ENCODE measurements around the gene FAS. TPM values are rescaled to one million over a fixed set of nuclear protein-coding genes. Genes with fewer than 3 reads are reported as not detected.
"Not testable (repeated sequence)": the region's sequence is repeated elsewhere in the genome, so short reads cannot be mapped to it uniquely, and the experiment has no call there.

Gene FAS
- total RNA-seq, 1 experiment from 2014 or later = 9.3 TPM

GRCh38 chr10:89018700-89019346 lies 28.2 kb downstream of the FAS start:
- ATAC-seq; intact Hi-C loops (cut with micrococcal nuclease): not testable (repeated sequence)

GRCh38 chr10:89019569-89020327 lies 29.1 kb downstream of the FAS start:
- Histone ChIP-seq H3K4me3 (replicated peaks in 1 of 2; ENCODE audit: low read depth in 1 of 2, low read length in 2 of 2) (no peak overlapping the region), H3K27ac (ENCODE audit: low read depth, low read length) (no peak overlapping the region), H2AFZ (ENCODE audit: low read depth, low read length, poor library complexity, severe bottlenecking) (no peak overlapping the region), H3K9ac (ENCODE audit: low read length) (no peak overlapping the region), H3K4me2 (ENCODE audit: low read length) (no peak overlapping the region), H3K9me3 (ENCODE audit: control insufficient read depth in 1 of 2, insufficient read depth in 1 of 2, low read depth in 1 of 2, low read length in 2 of 2) (peaks cover 0 to 9% of the 10 kb centered on the region in 2 experiments; a peak in 1 of 4 replicates), H3K27me3 (ENCODE audit: insufficient read depth, low read length) (no peaks in the 10 kb centered on the region), H3K9me2 (ENCODE audit: insufficient read depth) (no peaks in the 10 kb centered on the region), H3K36me3 (ENCODE audit: control insufficient read depth in 1 of 2, insufficient read depth in 2 of 2, low read length in 2 of 2) (no peaks in the 10 kb centered on the region), H3K4me1 (ENCODE audit: control insufficient read depth in 1 of 2, insufficient read depth in 2 of 2, low read length in 2 of 2) (no peaks in the 10 kb centered on the region), H3K79me2 (ENCODE audit: insufficient read depth, low read length) (no peaks in the 10 kb centered on the region), H4K20me1 (ENCODE audit: insufficient read depth) (no peaks in the 10 kb centered on the region)
- intact Hi-C loops (cut with micrococcal nuclease) = no loop called here
- ATAC-seq (no peak), DNase-seq (ENCODE audit: low read depth, low spot score) (no peak)
- CTCF ChIA-PET = no interaction called here
- BruUV-seq (replicated peaks) = no TSS peak
- POLR2A ChIA-PET = no interaction called here
- RAD21 ChIA-PET (ENCODE audit: low non-redundant PET in 1 of 2, low total read pairs in 2 of 2, uncharacterized antibody in 2 of 2, unreplicated experiment in 2 of 2) = no interaction called here
- no peak for TF ChIP-seq FOSL1 (IDR thresholded peaks at IDR 0.05; ENCODE audit: low read depth)
- TF ChIP-seq SP1 (IDR thresholded peaks at IDR 0.05; ENCODE audit: low read depth) = no peak
- TF ChIP-seq EZH2phosphoT487 (IDR thresholded peaks at IDR 0.05; ENCODE audit: borderline replicate concordance) = no peak
- TF ChIP-seq RAD21 (IDR thresholded peaks at IDR 0.05; ENCODE audit: low read depth) = no peak
- no peak for TF ChIP-seq SIN3A (IDR thresholded peaks at IDR 0.05; ENCODE audit: low read depth)
- no peak for TF ChIP-seq POLR2AphosphoS5 (IDR thresholded peaks at IDR 0.05; ENCODE audit: low read depth, low read length)
- no peak for TF ChIP-seq ZNF274 (IDR thresholded peaks at IDR 0.05; ENCODE audit: low read depth, low read length)
- TF ChIP-seq JUND (IDR thresholded peaks at IDR 0.05) = no peak
- no peak for TF ChIP-seq YY1 (IDR thresholded peaks at IDR 0.05; ENCODE audit: extremely low read depth, insufficient replicate concordance, low read depth, low read length)
- TF ChIP-seq ZBTB33 (IDR thresholded peaks at IDR 0.05; ENCODE audit: extremely low read depth, insufficient replicate concordance, low read length) = no peak
- no peak for TF ChIP-seq EGR1 (IDR thresholded peaks at IDR 0.05; ENCODE audit: low read depth)
- TF ChIP-seq ZFX (IDR thresholded peaks at IDR 0.05) = no peak
- no peak for TF ChIP-seq ELF1 (IDR thresholded peaks at IDR 0.05; ENCODE audit: borderline replicate concordance, low read depth)
- TF ChIP-seq MAX (IDR thresholded peaks at IDR 0.05) = no peak
- no peak for TF ChIP-seq SRF (IDR thresholded peaks at IDR 0.05; ENCODE audit: low read depth)

More at GRCh38 chr10:89018700-89019346, 28.2 kb downstream of the FAS start:
- H3K9ac ChIP-seq (ENCODE audit: low read length); H3K27ac ChIP-seq (ENCODE audit: low read depth, low read length); H3K4me1 ChIP-seq (ENCODE audit: control insufficient read depth in 1 of 2, insufficient read depth in 2 of 2, low read length in 2 of 2); BruUV-seq (replicated peaks); DNase-seq (ENCODE audit: low read depth, low spot score); H3K9me2 ChIP-seq (ENCODE audit: insufficient read depth); H3K4me2 ChIP-seq (ENCODE audit: low read length); POLR2A ChIA-PET; H3K9me3 ChIP-seq (ENCODE audit: control insufficient read depth in 1 of 2, insufficient read depth in 1 of 2, low read depth in 1 of 2, low read length in 2 of 2); H3K4me3 ChIP-seq (replicated peaks in 1 of 2; ENCODE audit: low read depth in 1 of 2, low read length in 2 of 2); H3K79me2 ChIP-seq (ENCODE audit: insufficient read depth, low read length); RAD21 ChIA-PET (ENCODE audit: low non-redundant PET in 1 of 2, low total read pairs in 2 of 2, uncharacterized antibody in 2 of 2, unreplicated experiment in 2 of 2); H2AFZ ChIP-seq (ENCODE audit: low read depth, low read length, poor library complexity, severe bottlenecking); H3K27me3 ChIP-seq (ENCODE audit: insufficient read depth, low read length); H4K20me1 ChIP-seq (ENCODE audit: insufficient read depth); H3K36me3 ChIP-seq (ENCODE audit: control insufficient read depth in 1 of 2, insufficient read depth in 2 of 2, low read length in 2 of 2); CTCF ChIA-PET: not testable (repeated sequence)

All from HCT116 (cell line).